Ovary (tissue), 3 donors: ENCODE results near the gene THBS3.

ENCODE experiments used
- CTCF ChIP-seq, 3 donors: fragments of 450-650 bp in 2 of 3; fragments of 200-600 bp in 1 of 3; IDR thresholded peaks; one replicate each; pipeline versions ENCODE4 v1.5.1 to v1.8.0; 2016 to 2022; ENCODE audit warnings: antibody characterized with exemption in 3 of 3, mild to moderate bottlenecking in 1 of 3
- POLR2A ChIP-seq: fragments of 450-650 bp; IDR thresholded peaks from one replicate; pipeline ENCODE4 v1.6.1; 2017; ENCODE audit warnings: antibody characterized with exemption, mild to moderate bottlenecking, moderate library complexity
- donor health status: DM: no; HTN: no; CAD: no.

DNA sequence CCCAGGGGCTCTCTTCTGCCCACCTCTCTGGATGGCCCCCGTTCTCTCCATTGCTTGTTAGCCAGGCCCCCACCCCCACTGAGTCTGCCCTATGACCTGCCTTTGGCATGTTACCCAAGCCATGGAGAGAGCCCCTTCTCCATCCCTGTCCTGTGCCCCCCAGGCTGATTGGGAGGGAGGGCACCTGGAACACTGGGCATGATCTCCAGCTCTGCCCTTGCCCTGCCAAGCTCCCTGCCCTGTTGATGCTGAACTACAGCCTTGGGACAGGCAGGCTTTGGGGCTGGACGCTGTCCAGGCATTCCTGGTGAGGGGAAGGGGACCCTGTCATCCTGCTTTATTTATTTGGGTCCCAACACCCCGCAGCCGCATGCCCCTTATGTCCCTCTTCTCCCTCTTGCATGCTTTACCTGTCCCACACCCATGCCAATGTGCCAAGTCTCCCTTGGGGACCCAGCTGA, 23.3 kb downstream of the THBS3 start:
- no peak for TF ChIP-seq CTCF (IDR thresholded peaks at IDR 0.05)
- TF ChIP-seq POLR2A, result no peak
